A673 (cell line): ENCODE data around the gene KDM4B.

Source experiments
- CTCF ChIP-seq: fragments of 300-800, 200-600 bp; sonication (generic); conservative IDR thresholded peaks from 2 replicates; pipeline ENCODE4 v1.5.1; 2017; ENCODE audit warnings: low read depth, mild to moderate bottlenecking, antibody characterized with exemption, low read length, moderate library complexity, mixed read lengths
- EZH2 ChIP-seq: fragments of 200-600 bp; sonication (generic); IDR thresholded peaks from 2 replicates; pipeline ENCODE4 v1.6.1; 2017; ENCODE audit warnings: borderline replicate concordance, low read depth, mild to moderate bottlenecking, mixed read lengths, antibody characterized with exemption, low read length; ENCODE audit not compliant: poor library complexity, severe bottlenecking

GRCh38 chr19:5074830-5075394, 106.0 kb downstream of the KDM4B start:
- TF ChIP-seq CTCF = no peak
- no peak for TF ChIP-seq EZH2
